Measurements from ENCODE around the gene TNXB. TPM values are rescaled to one million over a fixed set of nuclear protein-coding genes. Genes with fewer than 3 reads are reported as not detected.
A peak's percentile ranks its signal among the peaks of the same experiment; 100 is the strongest.

Gene TNXB
- total RNA-seq, 1 experiment from 2014 or later, result 2.7 TPM

GRCh38 chr6:32115623-32116022 lies 6.5 kb upstream of the TNXB start:
- H3K4me1 Mint-ChIP-seq (ENCODE audit: low read depth, unreplicated experiment), result peaks cover 16% of the 10 kb centered on the region
- no peak for TF ChIP-seq CTCF (IDR thresholded peaks at IDR 0.05; ENCODE audit: insufficient read depth in 1 of 2, low read depth in 1 of 2, low read length in 1 of 2, severe bottlenecking in 1 of 2, unreplicated experiment in 1 of 2)
- H3K27me3 Mint-ChIP-seq (ENCODE audit: insufficient read depth, unreplicated experiment), result no peaks in the 10 kb centered on the region
- DNase-seq, result no peak
- TSS peak; percentile 22 for BruUV-seq (replicated peaks)
- CTCF ChIA-PET, result interaction anchor here (0.6 to 1.2 kb wide), 2 partner anchors 39 to 58 kb away, joined by 3 read pairs; no protein-coding TSS in a partner anchor
- no peak overlapping the region for H3K4me3 Mint-ChIP-seq (ENCODE audit: unreplicated experiment)
- Histone ChIP-seq H3K4me3 (ENCODE audit: low read depth, low read length) (no peak overlapping the region), H3K27me3 (replicated peaks; ENCODE audit: control insufficient read depth, insufficient read depth, low read length) (no peaks in the 10 kb centered on the region), H3K4me1 (peaks cover 4% of the 10 kb centered on the region), H3K9me3 (no peaks in the 10 kb centered on the region), H3K36me3 (ENCODE audit: control insufficient read depth, insufficient read depth, low read length) (peaks cover 5% of the 10 kb centered on the region)
- peaks cover 26% of the 10 kb centered on the region for H3K36me3 Mint-ChIP-seq (ENCODE audit: insufficient read depth, unreplicated experiment)
- intact Hi-C loops (cut with micrococcal nuclease; ENCODE audit: unreplicated experiment), result loop anchor here (1.0 to 5.0 kb wide), 2 partner anchors 54 to 213 kb away; partner anchors contain the start of gene ZBTB12
- no peaks in the 10 kb centered on the region for H3K9me3 Mint-ChIP-seq (ENCODE audit: unreplicated experiment)
- no peak overlapping the region for H3K27ac Mint-ChIP-seq (ENCODE audit: unreplicated experiment)
- POLR2A ChIA-PET, result no interaction called here

- peak overlapping the region; percentile 63 for H3K27ac Mint-ChIP-seq (ENCODE audit: unreplicated experiment)
- no TSS peak for BruUV-seq (replicated peaks)
Measured at GRCh38 chr6:32114796-32115195, 5.7 kb upstream of the TNXB start.

More at GRCh38 chr6:32114796-32115195, 5.7 kb upstream of the TNXB start:
- intact Hi-C loops (cut with micrococcal nuclease; ENCODE audit: unreplicated experiment), result loop anchor here (5.0 kb wide), 1 partner anchor 212 kb away; the partner anchor contains the start of gene ZBTB12
- Histone ChIP-seq H3K4me1 (peaks cover 4% of the 10 kb centered on the region), H3K36me3 (ENCODE audit: control insufficient read depth, insufficient read depth, low read length) (peaks cover 5% of the 10 kb centered on the region), H3K4me3 (ENCODE audit: low read depth, low read length) (no peak overlapping the region), H3K9me3 (no peaks in the 10 kb centered on the region), H3K27me3 (replicated peaks; ENCODE audit: control insufficient read depth, insufficient read depth, low read length) (no peaks in the 10 kb centered on the region)
- CTCF ChIA-PET, result interaction anchor here (0.5 to 1.2 kb wide), 3 partner anchors 16 to 40 kb away, joined by 3 to 4 read pairs (median 3); no protein-coding TSS in a partner anchor
- peaks cover 26% of the 10 kb centered on the region for H3K36me3 Mint-ChIP-seq (ENCODE audit: insufficient read depth, unreplicated experiment)
- peak in 1 of 2 experiments; percentile 25 for DNase-seq
- H3K9me3 Mint-ChIP-seq (ENCODE audit: unreplicated experiment), result no peaks in the 10 kb centered on the region
- POLR2A ChIA-PET, result no interaction called here
- TF ChIP-seq CTCF (IDR thresholded peaks at IDR 0.05; ENCODE audit: insufficient read depth in 1 of 2, low read depth in 1 of 2, low read length in 1 of 2, severe bottlenecking in 1 of 2, unreplicated experiment in 1 of 2), result no peak
- no peak overlapping the region for H3K4me3 Mint-ChIP-seq (ENCODE audit: unreplicated experiment)
- H3K27me3 Mint-ChIP-seq (ENCODE audit: insufficient read depth, unreplicated experiment), result no peaks in the 10 kb centered on the region
- H3K4me1 Mint-ChIP-seq (ENCODE audit: low read depth, unreplicated experiment), result peaks cover 19% of the 10 kb centered on the region

Data from Caco-2 (cell line).